HFF-Myc (cell line): ENCODE data around the gene TMEM255B.

Source experiments
- DNase-seq: peaks from one replicate; pipeline ENCODE4 v3.0.0-alpha.2; 2011; ENCODE audit warnings: low read depth; ENCODE audit errors: extremely low read depth
- H3K4me3 ChIP-seq: replicated peaks from 2 replicates; pipeline ENCODE4 v1.5.1; 2011; ENCODE audit warnings: low read depth, mild to moderate bottlenecking, control low read depth, low read length
- TF ChIP-seq, protein P1 (sequence below): IDR thresholded peaks from 2 replicates; pipeline ENCODE4 v1.5.1; 2012; ENCODE audit warnings: mild to moderate bottlenecking, low read depth, low read length, control low read depth; ENCODE audit errors: missing control alignments

The TMEM255B gene

DNA sequence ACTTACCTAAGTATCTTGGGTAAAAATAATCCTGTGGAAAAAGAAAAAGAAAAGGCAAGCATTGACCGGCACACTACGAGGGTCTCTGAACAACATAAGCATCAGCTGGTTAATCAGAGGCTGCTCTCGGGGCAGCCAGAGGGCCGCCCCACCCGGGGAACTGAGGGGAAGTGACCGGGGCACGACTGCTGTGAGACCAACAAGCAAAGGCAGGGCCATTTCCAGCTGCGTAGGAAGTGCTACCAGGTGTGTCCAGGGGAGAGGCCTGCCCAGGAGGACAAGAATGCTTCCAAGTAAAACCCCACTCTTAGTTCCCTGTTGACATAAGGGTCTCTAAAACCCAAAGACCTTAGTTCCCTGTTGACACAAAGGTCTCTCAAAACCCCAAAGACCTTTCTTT, 89.0 kb downstream of the TMEM255B start:
- H3K4me3 ChIP-seq = no peak overlapping the region
- TF ChIP-seq, protein P1, sequence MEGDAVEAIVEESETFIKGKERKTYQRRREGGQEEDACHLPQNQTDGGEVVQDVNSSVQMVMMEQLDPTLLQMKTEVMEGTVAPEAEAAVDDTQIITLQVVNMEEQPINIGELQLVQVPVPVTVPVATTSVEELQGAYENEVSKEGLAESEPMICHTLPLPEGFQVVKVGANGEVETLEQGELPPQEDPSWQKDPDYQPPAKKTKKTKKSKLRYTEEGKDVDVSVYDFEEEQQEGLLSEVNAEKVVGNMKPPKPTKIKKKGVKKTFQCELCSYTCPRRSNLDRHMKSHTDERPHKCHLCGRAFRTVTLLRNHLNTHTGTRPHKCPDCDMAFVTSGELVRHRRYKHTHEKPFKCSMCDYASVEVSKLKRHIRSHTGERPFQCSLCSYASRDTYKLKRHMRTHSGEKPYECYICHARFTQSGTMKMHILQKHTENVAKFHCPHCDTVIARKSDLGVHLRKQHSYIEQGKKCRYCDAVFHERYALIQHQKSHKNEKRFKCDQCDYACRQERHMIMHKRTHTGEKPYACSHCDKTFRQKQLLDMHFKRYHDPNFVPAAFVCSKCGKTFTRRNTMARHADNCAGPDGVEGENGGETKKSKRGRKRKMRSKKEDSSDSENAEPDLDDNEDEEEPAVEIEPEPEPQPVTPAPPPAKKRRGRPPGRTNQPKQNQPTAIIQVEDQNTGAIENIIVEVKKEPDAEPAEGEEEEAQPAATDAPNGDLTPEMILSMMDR = no peak

DNA sequence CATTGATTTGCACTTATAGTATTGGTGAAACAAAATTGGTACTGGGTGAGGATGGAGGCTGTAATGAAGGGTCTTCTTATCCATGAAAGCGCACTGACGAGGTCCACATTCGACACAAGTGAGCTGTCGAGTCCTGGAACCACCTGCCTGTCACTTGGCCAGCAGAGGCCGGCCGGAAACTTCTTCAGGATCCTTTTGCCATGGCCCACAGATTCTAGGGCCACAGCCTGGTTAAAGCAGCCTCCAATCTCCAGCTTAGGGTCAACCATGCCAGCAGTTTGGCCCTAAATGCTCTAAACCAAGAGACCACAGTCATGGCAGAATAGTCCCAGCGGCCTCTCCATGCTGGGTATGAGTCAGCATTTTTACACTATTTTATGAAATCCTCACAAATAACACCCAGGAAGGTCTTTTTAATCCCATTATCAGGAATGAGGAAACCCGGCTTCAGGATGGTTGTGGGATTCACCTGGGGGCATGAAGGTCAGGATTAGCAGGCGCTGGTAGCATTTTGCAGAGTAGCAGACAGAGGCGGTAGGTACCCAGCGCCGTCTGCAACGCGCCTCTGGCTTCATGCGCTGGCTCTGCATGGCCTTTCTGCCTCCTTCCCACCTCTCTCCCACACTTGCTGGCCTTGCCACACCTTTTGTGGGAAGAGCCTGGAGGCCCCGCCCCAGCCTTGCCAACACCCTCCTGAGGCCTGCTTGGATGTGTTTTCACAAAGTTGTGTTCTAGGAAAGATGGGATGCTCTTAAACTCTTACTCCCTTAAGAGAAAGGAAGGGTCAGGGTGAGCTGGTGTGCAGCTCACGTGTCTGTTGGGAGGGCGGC, 89.6 kb downstream of the TMEM255B start:
- no peak for DNase-seq
- TF ChIP-seq, protein P1 = no peak
- H3K4me3 ChIP-seq = no peak overlapping the region

More for the DNA sequence above, 89.0 kb downstream of the TMEM255B start:
- no peak for DNase-seq

DNA sequence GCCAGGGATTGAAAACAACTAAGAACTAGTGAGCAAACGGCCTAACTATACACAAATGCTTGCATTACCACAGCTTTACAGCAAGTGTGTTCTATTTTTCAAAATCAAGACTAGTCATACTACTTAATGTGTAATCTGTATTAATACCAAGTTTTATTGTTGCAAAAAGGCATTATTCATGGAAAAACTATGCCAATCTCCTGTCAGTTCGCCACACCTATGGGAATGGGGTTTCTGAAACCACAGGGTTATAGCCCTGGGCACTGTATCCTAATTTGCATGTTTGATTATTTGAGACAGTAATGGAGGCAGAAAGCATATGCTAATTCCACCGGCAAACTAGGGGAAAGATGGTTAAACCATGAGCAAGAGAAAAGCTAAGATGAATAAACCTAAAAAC, 90.5 kb downstream of the TMEM255B start:
- TF ChIP-seq, protein P1 = no peak
- no peak overlapping the region for H3K4me3 ChIP-seq
- no peak for DNase-seq

DNA sequence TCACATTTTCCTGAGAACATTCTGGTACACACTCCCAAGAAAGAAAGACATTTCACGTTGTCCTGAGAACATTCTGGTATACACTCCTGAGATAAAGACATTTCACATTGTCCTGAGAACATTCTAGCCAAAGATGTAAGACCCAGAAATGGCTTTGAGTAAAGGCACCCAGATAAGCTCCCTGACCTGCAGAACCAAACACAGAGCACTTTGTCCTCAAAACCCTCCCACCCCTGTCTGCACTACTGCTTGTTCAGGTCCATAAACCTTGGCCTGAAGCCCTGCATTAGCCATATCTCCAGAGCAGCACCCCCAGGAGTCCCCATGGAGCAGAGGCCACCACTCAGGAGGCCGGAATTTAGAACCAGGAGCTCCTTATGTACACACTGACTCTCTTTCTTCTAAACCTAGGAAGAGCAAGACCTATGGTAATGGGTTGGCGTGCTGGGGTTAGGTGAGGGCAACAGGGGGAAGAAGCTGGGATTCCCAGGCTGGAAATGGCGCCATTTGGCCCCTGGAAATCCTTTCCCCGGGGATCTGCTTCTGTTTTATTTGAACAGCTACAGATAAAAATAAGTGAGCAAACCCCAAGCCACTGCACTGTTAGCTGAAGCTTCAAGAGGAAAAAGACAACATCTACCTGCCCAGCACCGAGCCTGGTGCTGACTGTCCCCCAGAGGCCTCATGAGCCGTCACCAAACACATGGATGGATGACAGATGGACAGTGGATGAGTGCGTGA, 91.1 kb downstream of the TMEM255B start:
- TF ChIP-seq, protein P1 = no peak

GRCh38 chr13:113850722-113851479, 91.9 kb downstream of the TMEM255B start:
- no peak for DNase-seq
- no peak overlapping the region for H3K4me3 ChIP-seq
- TF ChIP-seq, protein P1 = no peak

More for the DNA sequence above, 91.1 kb downstream of the TMEM255B start:
- H3K4me3 ChIP-seq = no peak overlapping the region
- no peak for DNase-seq

GRCh38 chr13:113851480-113851803, 92.4 kb downstream of the TMEM255B start:
- no peak for DNase-seq

More at GRCh38 chr13:113851480-113851803, 92.4 kb downstream of the TMEM255B start:
- TF ChIP-seq, protein P1 = no peak
- no peak overlapping the region for H3K4me3 ChIP-seq
